DMS79 treated with DMSO at 0.1 percent for 48 hours (cell line): ENCODE measurements around the gene IL11RA.
A peak's percentile ranks its signal among the peaks of the same experiment; 100 is the strongest.

ENCODE experiments used
- DNase-seq: peaks from one replicate; lab custom pipeline; 2025; lab: John Stamatoyannopoulos, UW

IL11RA gene

DNA sequence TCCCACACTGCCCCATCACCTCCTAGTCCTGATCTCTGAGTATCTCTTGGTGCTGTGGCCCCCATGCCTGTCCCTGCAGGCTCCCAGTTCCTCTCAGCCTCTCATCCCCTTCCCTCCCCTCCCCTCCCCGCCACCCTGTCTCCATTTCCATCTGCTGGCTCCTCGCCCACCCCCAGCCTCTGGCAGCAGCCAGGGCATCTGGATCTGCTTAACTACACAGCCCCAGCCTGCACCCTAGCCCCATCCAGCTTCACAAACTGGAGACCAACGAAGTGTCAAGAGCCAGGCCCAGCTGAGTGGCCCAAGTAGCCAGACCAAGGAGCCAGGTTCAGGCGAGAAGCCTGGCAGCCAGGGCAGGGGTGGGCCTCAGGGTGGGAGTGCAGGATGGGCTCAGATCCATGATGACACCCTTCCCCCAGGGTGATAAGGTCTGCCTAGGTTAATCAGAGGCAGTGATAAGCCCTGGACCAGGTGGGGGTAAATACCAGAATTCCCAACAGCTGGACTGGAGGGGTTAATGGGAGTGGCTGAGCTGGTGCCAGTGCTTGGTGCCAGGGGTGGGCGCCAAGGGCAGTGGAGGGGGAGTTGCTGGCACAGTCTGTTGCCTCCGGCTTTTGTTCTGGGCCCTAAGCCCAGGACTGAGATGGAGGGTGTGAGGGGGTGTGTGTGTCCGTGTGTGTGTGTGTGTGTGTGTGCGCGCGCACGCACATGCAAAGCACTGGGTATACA is 2.5 kb downstream of the IL11RA start:
- peak; percentile 74 for DNase-seq

DNA sequence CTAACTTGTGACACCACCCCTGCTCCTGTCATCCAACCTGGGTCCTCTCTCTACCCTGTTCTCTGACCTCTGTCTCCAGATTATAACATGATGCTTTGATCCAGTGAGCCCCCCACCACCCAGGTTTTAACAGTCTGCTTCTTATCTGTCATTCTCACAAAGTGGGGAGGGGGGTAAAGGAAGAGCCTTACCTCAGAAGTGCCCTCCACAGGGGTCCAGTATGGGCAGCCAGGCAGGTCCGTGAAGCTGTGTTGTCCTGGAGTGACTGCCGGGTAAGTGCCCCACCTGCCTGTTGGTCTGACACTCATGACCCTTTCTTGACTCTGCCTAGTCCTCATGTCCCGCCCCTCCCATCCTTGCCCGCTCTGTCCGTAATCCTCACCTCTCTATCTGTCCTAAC is 3.4 kb downstream of the IL11RA start:
- DNase-seq = no peak

GRCh38 chr9:34656992-34657391 is 5.0 kb downstream of the IL11RA start:
- no peak for DNase-seq

DNA sequence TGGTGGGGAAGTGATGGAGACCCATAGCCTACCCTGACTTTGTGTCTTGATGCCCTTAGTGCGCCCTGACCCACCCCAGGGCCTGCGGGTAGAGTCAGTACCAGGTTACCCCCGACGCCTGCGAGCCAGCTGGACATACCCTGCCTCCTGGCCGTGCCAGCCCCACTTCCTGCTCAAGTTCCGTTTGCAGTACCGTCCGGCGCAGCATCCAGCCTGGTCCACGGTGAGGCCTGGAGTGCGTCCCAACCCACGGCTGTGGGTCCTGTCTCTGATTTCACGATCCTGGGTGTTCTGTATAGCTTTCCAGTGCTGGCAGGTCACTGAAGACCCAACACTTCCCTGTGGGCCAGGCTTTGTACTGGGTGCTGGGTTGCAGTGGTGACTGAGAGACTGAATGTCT is 6.5 kb downstream of the IL11RA start:
- DNase-seq = no peak

GRCh38 chr9:34659592-34660253 is 7.7 kb downstream of the IL11RA start:
- DNase-seq = no peak

DNA sequence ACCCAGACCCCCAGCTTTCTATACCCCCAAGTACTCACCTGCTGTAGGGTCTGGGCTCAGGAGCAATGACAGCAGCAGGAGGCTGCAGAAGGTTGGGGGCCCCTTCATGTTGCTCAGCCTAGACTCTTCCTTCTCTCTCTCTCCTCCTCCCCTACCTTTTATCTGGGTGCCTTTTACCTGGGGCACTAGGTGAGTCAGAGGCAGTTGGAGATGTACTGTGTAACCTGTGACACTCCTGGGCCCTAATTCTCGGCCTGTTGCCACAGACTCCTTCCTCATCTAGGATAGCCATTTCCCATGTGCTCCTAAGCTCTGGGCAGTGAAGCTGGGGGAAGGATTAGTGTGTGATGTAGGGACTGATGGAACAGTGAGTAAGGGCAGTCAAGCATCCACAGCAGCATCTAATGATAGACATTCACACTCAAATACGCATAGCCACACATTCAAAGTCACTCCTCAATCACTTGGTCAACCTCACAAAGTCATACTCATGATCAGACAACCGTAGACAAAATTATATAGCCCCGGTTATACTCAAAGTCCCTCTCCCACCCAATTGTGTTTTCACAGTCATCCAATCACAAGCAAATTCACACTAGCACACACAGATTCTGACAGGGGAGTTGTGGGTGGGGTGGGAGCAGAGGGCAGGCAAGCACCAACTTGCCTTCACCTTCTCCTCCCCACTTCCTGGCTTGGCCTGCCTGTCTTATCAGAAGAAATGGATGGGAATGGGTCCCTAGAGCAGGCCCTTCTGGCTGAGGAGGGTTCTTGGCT is 10.7 kb downstream of the IL11RA start, which contains the start of gene CCL27:
CCL27 (minus strand) TSS at position 132 of the 777 bp plus-strand sequence; CDS start at position 108, 24 bp downstream.
- DNase-seq = no peak

- DNase-seq = no peak
Measured at GRCh38 chr9:34663303-34663605, 11.3 kb downstream of the IL11RA start.

GRCh38 chr9:34664281-34665066 is 12.5 kb downstream of the IL11RA start:
- no peak for DNase-seq

- no peak for DNase-seq
Measured at GRCh38 chr9:34665067-34665380, 13.0 kb downstream of the IL11RA start.

GRCh38 chr9:34665381-34666250 is 13.6 kb downstream of the IL11RA start:
- peak; percentile 91 for DNase-seq

- no peak for DNase-seq
Measured at GRCh38 chr9:34669809-34670562, 18.0 kb downstream of the IL11RA start.

DNA sequence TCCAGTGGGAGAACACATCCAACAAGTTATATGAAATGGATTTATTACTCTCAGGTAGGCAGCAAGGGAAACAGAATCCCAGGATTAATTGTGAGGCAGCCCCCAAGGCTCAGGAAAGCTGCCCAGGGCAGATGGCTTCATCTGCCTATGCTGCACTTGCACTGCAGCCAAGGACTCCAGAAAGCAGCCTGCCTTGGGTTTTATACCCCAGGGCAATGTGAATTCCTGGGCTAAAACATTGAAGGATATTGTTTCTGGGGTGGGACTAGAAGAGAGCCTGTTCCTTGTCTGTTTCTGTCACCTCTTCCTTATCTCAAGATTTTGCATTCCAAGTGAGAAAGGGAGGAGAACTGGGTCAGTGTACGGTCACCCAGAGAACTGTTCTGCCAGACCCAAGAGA is 19.3 kb downstream of the IL11RA start:
- no peak for DNase-seq

DNA sequence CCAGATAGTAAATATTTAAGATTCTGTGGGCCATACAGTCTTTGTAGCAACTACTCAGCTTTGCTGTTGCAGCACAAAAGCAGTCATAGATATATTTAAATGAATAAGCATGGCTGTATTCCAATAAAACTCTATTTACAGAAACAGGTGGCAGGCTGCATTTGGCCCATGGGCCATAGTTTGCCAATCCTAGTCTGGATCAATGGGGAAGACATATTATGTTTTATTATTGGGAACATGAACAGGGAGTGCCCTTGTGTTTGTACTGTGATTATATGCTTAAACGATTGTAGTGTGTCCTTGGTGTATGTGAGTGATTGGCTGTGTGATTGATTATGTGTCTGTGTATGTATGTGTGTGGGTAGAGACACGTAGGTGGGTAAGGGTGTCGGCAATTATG is 22.5 kb downstream of the IL11RA start:
- no peak for DNase-seq

DNA sequence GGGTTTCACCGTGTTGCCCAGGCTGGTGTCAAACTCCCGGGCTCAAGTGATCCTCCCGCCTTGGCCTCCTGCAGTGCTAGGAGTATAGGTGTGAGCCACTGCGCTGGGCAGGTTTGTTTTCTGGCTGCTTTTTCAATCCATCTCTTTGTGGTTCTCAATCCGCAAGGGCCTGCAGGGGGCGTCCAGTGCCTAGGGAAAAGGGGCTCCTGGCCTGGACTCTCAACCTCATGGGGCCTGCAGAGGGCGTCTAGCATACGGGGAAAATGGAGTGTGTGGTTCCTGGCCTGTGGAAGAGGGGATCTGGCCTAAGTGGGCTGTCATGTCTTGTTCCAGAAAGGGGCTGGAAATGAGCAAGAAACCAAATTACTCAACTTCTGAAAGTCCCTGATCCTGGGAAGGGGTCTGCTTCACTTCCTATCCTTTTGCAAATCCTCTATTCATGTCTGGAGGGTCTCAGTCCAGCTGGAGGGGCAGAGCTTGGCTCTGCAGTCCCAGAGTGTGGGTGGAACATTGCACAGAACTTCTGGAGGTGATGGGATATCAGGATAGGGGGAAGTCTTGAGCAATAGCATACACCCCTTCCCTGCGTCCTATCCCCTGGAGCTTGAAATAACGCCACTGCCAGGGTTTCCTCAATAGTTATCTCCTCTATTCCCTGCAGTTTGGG is 23.2 kb downstream of the IL11RA start:
- DNase-seq = peak; percentile 22

- DNase-seq = no peak
Measured at GRCh38 chr9:34675869-34676268, 23.9 kb downstream of the IL11RA start.

- no peak for DNase-seq
Measured at GRCh38 chr9:34684145-34684544, 32.2 kb downstream of the IL11RA start.

DNA sequence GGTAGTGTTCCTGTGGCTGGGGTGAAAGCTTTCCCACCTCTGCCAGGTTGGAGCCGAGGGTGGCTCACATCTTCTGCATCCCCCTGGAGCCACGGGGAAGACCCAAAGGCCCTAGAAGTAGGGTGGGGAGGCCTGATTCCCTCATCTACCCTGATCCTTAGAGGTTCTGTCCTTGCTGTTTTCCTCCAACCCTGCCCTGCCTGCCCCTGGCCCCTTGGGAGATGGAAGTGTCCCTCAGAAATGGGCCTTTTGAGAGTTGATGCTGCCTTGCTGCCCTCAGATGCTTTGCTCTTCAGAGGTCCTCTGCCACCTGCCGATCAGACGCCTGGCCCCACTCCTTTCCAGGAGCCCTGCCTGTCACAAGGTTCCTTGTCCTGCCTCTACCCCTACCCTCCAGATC is 32.8 kb downstream of the IL11RA start:
- no peak for DNase-seq

GRCh38 chr9:34685591-34685990 is 33.6 kb downstream of the IL11RA start:
- no peak for DNase-seq

DNA sequence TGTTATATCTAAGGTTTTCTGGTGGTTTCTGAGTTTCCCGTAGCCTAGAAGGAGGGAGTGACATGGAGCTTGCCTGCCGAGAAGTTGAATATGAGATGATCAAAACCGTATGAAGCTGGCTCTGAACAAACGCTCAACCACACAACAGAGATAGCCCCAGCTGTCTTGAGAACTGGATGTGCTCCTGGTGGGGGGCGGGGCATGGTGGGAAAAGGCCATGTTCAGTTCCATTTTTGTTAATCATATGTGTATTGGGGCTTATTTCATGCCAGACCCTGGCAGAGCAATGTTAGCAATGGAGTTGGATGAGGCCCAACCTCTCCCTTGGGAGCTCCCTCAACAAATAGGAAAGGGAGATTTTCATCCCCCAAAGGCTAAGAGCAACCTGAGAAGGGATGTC is 34.2 kb downstream of the IL11RA start:
- DNase-seq = no peak

DNA sequence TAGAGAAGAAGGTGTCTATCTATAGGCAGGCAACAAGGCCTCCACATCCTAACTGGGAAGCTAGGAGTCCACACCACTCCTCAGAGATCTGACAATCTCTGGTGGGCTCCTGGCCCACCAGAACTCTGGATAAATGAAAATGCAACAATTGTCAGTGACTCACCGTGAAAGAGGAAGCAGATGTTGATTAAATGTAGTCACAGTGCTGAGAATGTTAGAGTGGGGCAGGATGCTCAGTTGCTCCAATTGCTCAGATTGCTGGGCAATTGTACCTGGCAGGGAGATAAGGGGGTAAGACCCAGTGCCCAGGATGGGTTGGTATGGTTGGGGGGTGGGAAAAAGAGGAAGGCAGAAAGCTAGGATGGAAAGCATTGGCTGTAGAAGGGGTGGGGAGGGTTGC is 34.7 kb downstream of the IL11RA start:
- DNase-seq = no peak
